Astrocyte (in vitro differentiated cells and primary cell): ENCODE measurements around the gene ENG. TPM values are rescaled to one million over a fixed set of nuclear protein-coding genes. Genes with fewer than 3 reads are reported as not detected.

Experiments
- DNase-seq: peaks from one replicate; pipeline ENCODE4 v3.0.0-alpha.2; 2010; ENCODE audit warnings: low read depth
- FAIRE-seq: peaks from 2 replicates; lab custom pipeline; 2011; peaks lifted over from hg19 to GRCh38; lab: Jason Lieb, UNC
- H2AFZ ChIP-seq: 2 replicates; pipeline ENCODE4 v1.6.0; 2012; ENCODE audit warnings: low read depth, low read length, inconsistent platforms
- H3K27ac ChIP-seq: 2 replicates; pipeline ENCODE4 v1.5.1; 2011; ENCODE audit warnings: low read depth, low read length, inconsistent platforms
- H3K27me3 ChIP-seq: 2 replicates; pipeline ENCODE4 v1.6.0; 2011; ENCODE audit warnings: low read length, inconsistent platforms; ENCODE audit not compliant: insufficient read depth
- H3K36me3 ChIP-seq: 2 replicates; pipeline ENCODE4 v1.5.1; 2011; ENCODE audit warnings: low read length, inconsistent platforms; ENCODE audit not compliant: insufficient read depth
- H3K4me1 ChIP-seq: 2 replicates; pipeline ENCODE4 v1.5.1; 2011; ENCODE audit warnings: low read length, inconsistent platforms; ENCODE audit not compliant: insufficient read depth
- H3K4me2 ChIP-seq: 2 replicates; pipeline ENCODE4 v1.6.0; 2012; ENCODE audit warnings: low read length, inconsistent platforms
- H3K4me3 ChIP-seq: 2 replicates; pipeline ENCODE4 v1.5.1; 2011; ENCODE audit warnings: low read depth, mild to moderate bottlenecking, low read length, inconsistent platforms; ENCODE audit not compliant: insufficient read depth
- H3K79me2 ChIP-seq: 2 replicates; pipeline ENCODE4 v1.6.0; 2012; ENCODE audit warnings: mild to moderate bottlenecking, low read length, inconsistent platforms; ENCODE audit not compliant: insufficient read depth
- H3K9ac ChIP-seq: 2 replicates; pipeline ENCODE4 v1.6.0; 2012; ENCODE audit warnings: mild to moderate bottlenecking, low read length, inconsistent platforms
- H3K9me3 ChIP-seq: 2 replicates; pipeline ENCODE4 v1.5.1; 2012; ENCODE audit warnings: low read depth, mild to moderate bottlenecking, low read length, inconsistent platforms; ENCODE audit not compliant: insufficient read depth
- H4K20me1 ChIP-seq: 2 replicates; pipeline ENCODE4 v1.6.0; 2012; ENCODE audit warnings: low read length, inconsistent platforms; ENCODE audit not compliant: insufficient read depth
- H3K27ac Mint-ChIP-seq: one replicate; pipeline ENCODE4 v1.8.0; 2021; ENCODE audit warnings: mild to moderate bottlenecking, mixed read lengths; ENCODE audit not compliant: unreplicated experiment
- H3K27me3 Mint-ChIP-seq: one replicate; pipeline ENCODE4 v1.8.0; 2021; ENCODE audit warnings: low read depth, mixed read lengths; ENCODE audit not compliant: unreplicated experiment
- H3K36me3 Mint-ChIP-seq: one replicate; pipeline ENCODE4 v1.8.0; 2021; ENCODE audit warnings: low read depth, mixed read lengths; ENCODE audit not compliant: unreplicated experiment
- H3K4me1 Mint-ChIP-seq: one replicate; pipeline ENCODE4 v1.8.0; 2021; ENCODE audit warnings: low read depth, mixed read lengths; ENCODE audit not compliant: unreplicated experiment
- H3K4me3 Mint-ChIP-seq: one replicate; pipeline ENCODE4 v1.8.0; 2021; ENCODE audit warnings: mild to moderate bottlenecking, moderate library complexity, mixed read lengths; ENCODE audit not compliant: unreplicated experiment
- H3K9me3 Mint-ChIP-seq: one replicate; pipeline ENCODE4 v1.8.0; 2021; ENCODE audit warnings: mild to moderate bottlenecking, mixed read lengths; ENCODE audit not compliant: unreplicated experiment
- CTCF ChIP-seq: IDR thresholded peaks from 2 replicates; pipeline ENCODE4 v1.5.1; 2011; ENCODE audit warnings: low read depth, mild to moderate bottlenecking, inconsistent platforms, low read length, moderate library complexity; ENCODE audit not compliant: insufficient read depth
- EZH2 ChIP-seq: IDR thresholded peaks from 2 replicates; pipeline ENCODE4 v1.6.1; 2012; ENCODE audit warnings: mild to moderate bottlenecking, low read length, inconsistent platforms; ENCODE audit not compliant: insufficient read depth
- total RNA-seq: library from RNA; stranded (reverse); gene quantifications from 2 replicates; pipeline ENCODE4 v1.2.1, GENCODE V29; 2021

Gene ENG
- total RNA-seq, 1 donor from 2014 or later: 1.2 TPM

DNA sequence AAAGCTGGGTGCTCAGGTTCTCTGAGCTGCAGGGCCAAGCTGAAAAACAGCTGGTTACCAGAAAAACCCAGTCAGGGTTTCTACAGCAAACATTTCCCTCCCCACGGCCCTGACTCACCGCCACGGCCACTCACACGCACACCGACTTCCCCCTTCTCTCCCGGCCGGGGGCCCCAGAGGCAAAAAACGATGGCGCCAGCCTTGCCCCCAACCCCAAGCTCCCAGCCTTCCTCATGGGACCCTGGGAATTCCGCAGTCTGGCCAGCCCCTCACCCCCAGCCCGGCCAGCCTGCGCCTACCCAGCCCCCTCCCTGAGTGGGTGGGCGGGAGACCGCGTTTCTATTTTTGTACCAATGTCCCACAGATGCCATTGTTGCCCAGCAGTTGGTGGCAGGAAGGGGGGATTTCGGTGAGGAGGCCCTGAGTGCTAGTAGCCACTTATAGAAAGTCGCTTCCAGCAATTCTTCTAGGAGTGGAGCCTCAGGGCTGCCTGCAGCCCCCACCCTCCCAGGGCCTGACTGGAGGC is 18.4 kb downstream of the ENG start:
- peak overlapping the region; percentile 69 for H3K27ac ChIP-seq

GRCh38 chr9:127833555-127833954 is 20.9 kb downstream of the ENG start:
- no peak overlapping the region for H3K4me3 Mint-ChIP-seq
- TF ChIP-seq CTCF (no peak), EZH2 (no peak)
- H2AFZ ChIP-seq: no peak overlapping the region
- no peaks in the 10 kb centered on the region for H3K9me3 Mint-ChIP-seq
- H3K4me1 ChIP-seq: peaks cover 40% of the 10 kb centered on the region
- H3K4me2 ChIP-seq: no peak overlapping the region
- H3K27ac ChIP-seq: no peak overlapping the region
- peaks cover 23% of the 10 kb centered on the region for H3K4me1 Mint-ChIP-seq
- H3K27me3 ChIP-seq: no peaks in the 10 kb centered on the region
- no peak overlapping the region for H3K27ac Mint-ChIP-seq
- peaks cover 3% of the 10 kb centered on the region for H3K27me3 Mint-ChIP-seq
- DNase-seq: no peak
- peaks cover 28% of the 10 kb centered on the region for H3K79me2 ChIP-seq
- H3K4me3 ChIP-seq: no peak overlapping the region
- no peak for FAIRE-seq
- H4K20me1 ChIP-seq: no peaks in the 10 kb centered on the region
- no peaks in the 10 kb centered on the region for H3K9me3 ChIP-seq
- H3K9ac ChIP-seq: no peak overlapping the region
- no peaks in the 10 kb centered on the region for H3K36me3 ChIP-seq
- no peaks in the 10 kb centered on the region for H3K36me3 Mint-ChIP-seq

More for the DNA sequence above, 18.4 kb downstream of the ENG start:
- no peaks in the 10 kb centered on the region for H3K9me3 Mint-ChIP-seq
- Histone ChIP-seq H3K4me2 (peak overlapping the region; percentile 75), H2AFZ (peak overlapping the region; percentile 21), H3K9me3 (no peaks in the 10 kb centered on the region), H3K9ac (peak overlapping the region; percentile 69), H4K20me1 (no peaks in the 10 kb centered on the region), H3K4me3 (no peak overlapping the region), H3K79me2 (peaks cover 28% of the 10 kb centered on the region), H3K27me3 (no peaks in the 10 kb centered on the region), H3K4me1 (peaks cover 45% of the 10 kb centered on the region), H3K36me3 (no peaks in the 10 kb centered on the region)
- H3K4me1 Mint-ChIP-seq: peaks cover 22% of the 10 kb centered on the region
- no peak for FAIRE-seq
- no peak for TF ChIP-seq EZH2
- H3K27ac Mint-ChIP-seq: no peak overlapping the region
- no peak overlapping the region for H3K4me3 Mint-ChIP-seq
- no peaks in the 10 kb centered on the region for H3K36me3 Mint-ChIP-seq
- H3K27me3 Mint-ChIP-seq: no peaks in the 10 kb centered on the region
- peak; percentile 68 for DNase-seq

DNA sequence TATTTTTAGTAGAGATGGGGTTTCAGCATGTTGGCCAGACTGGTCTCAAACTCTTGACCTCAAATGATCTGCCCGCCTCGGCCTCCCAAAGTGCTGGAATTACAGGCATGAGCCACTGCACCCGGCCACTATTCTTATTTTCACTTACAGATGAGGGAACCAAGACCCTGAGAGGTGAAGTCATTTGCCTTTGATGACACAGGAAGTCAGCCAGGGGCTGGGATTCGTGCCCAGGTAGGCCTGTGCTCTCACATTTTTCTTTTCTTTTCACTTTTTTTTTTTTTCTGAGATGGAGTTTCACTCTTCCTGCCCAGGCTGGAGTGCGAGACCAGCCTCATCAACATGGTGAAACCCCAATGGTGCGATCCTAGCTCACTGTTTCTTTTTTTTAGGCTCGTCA is 22.2 kb downstream of the ENG start:
- Histone ChIP-seq H3K27me3 (no peaks in the 10 kb centered on the region), H4K20me1 (no peaks in the 10 kb centered on the region), H3K36me3 (no peaks in the 10 kb centered on the region), H3K27ac (no peak overlapping the region), H3K4me3 (no peak overlapping the region), H3K4me1 (peaks cover 29% of the 10 kb centered on the region), H3K4me2 (no peak overlapping the region), H3K9me3 (no peaks in the 10 kb centered on the region), H3K79me2 (peaks cover 26% of the 10 kb centered on the region), H2AFZ (no peak overlapping the region), H3K9ac (no peak overlapping the region)
- FAIRE-seq (no peak), DNase-seq (peak; percentile 30)
- Mint-ChIP-seq H3K36me3 (no peaks in the 10 kb centered on the region), H3K4me3 (no peak overlapping the region), H3K4me1 (peaks cover 14% of the 10 kb centered on the region), H3K27me3 (peaks cover 5% of the 10 kb centered on the region), H3K9me3 (no peaks in the 10 kb centered on the region), H3K27ac (peak overlapping the region; percentile 34)
- no peak for TF ChIP-seq EZH2
- TF ChIP-seq CTCF: no peak
